GM21515 (cell line): ENCODE measurements around the gene IQCC.
A peak's percentile ranks its signal among the peaks of the same experiment; 100 is the strongest.

Experiments used
- ATAC-seq: cut with Tn5 transposase; IDR thresholded peaks from one replicate; pipeline ENCODE4 v1.9.1; 2021; ENCODE audit not compliant: unreplicated experiment

IQCC gene

GRCh38 chr1:32195531-32195930, 9.9 kb upstream of the IQCC start:
- no peak for ATAC-seq

- no peak for ATAC-seq
Measured at GRCh38 chr1:32195972-32196823, 9.3 kb upstream of the IQCC start.

- ATAC-seq: no peak
Measured at GRCh38 chr1:32197074-32197473, 8.4 kb upstream of the IQCC start.

GRCh38 chr1:32197837-32198236, 7.6 kb upstream of the IQCC start:
- no peak for ATAC-seq

GRCh38 chr1:32198237-32199042, 7.0 kb upstream of the IQCC start:
- ATAC-seq: no peak

GRCh38 chr1:32199043-32199716, 6.3 kb upstream of the IQCC start:
- ATAC-seq: no peak

GRCh38 chr1:32199717-32200072, 5.8 kb upstream of the IQCC start:
- no peak for ATAC-seq

- no peak for ATAC-seq
Measured at GRCh38 chr1:32200226-32201010, 5.1 kb upstream of the IQCC start, which contains the start of gene CCDC28B. Gene CCDC28B, plus strand, starts transcription at chr1:32200595. Its CDS starts 1,341 bp downstream, at chr1:32201936.

GRCh38 chr1:32201011-32201855, 4.2 kb upstream of the IQCC start:
- ATAC-seq: peak; percentile 37

- no peak for ATAC-seq
Measured at GRCh38 chr1:32204943-32205361, 519 bp upstream of the IQCC start.

GRCh38 chr1:32208469-32208868, 3.0 kb downstream of the IQCC start:
- ATAC-seq: no peak

- ATAC-seq: no peak
Measured at GRCh38 chr1:32208891-32209328, 3.4 kb downstream of the IQCC start, which contains the start of gene DCDC2B. Gene DCDC2B, plus strand, starts transcription at chr1:32209089. Its CDS starts 5 bp downstream, at chr1:32209094.

GRCh38 chr1:32215629-32216480, 10.4 kb downstream of the IQCC start:
- peak; percentile 49 for ATAC-seq

- ATAC-seq: no peak
Measured at GRCh38 chr1:32216566-32216965, 11.1 kb downstream of the IQCC start.

- no peak for ATAC-seq
Measured at GRCh38 chr1:32219022-32219421, 13.6 kb downstream of the IQCC start.

- no peak for ATAC-seq
Measured at GRCh38 chr1:32220746-32221580, 15.5 kb downstream of the IQCC start.

- peak; percentile 6 for ATAC-seq
Measured at GRCh38 chr1:32221581-32221979, 16.1 kb downstream of the IQCC start.
